Mammary epithelial cell (primary cell): ENCODE results near the gene JAK3.

Source experiments
- EZH2 ChIP-seq: IDR thresholded peaks from 2 replicates; pipeline ENCODE4 v1.6.1; 2012; ENCODE audit warnings: low read length, inconsistent platforms, borderline replicate concordance
- TF ChIP-seq, protein P1 (sequence below), 2 donors: IDR thresholded peaks in 1 of 2; conservative IDR thresholded peaks in 1 of 2; 2 replicates each; pipeline ENCODE4 v1.5.1; 2011 to 2012; ENCODE audit warnings: inconsistent platforms in 2 of 2, low read length in 2 of 2, mild to moderate bottlenecking in 2 of 2, control low read depth in 1 of 2, low read depth in 1 of 2; ENCODE audit not compliant: insufficient read depth in 1 of 2; ENCODE audit errors: extremely low read depth in 1 of 2

DNA sequence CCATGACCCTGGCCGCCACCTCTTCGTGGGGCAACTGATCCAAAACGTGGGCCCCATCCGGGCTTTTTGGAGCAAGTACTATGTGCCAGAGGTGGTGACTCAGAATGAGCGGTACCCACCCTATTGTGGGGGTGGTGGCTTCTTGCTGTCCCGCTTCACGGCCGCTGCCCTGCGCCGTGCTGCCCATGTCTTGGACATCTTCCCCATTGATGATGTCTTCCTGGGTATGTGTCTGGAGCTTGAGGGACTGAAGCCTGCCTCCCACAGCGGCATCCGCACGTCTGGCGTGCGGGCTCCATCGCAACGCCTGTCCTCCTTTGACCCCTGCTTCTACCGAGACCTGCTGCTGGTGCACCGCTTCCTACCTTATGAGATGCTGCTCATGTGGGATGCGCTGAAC, 36.1 kb downstream of the JAK3 start:
- TF ChIP-seq, protein P1, sequence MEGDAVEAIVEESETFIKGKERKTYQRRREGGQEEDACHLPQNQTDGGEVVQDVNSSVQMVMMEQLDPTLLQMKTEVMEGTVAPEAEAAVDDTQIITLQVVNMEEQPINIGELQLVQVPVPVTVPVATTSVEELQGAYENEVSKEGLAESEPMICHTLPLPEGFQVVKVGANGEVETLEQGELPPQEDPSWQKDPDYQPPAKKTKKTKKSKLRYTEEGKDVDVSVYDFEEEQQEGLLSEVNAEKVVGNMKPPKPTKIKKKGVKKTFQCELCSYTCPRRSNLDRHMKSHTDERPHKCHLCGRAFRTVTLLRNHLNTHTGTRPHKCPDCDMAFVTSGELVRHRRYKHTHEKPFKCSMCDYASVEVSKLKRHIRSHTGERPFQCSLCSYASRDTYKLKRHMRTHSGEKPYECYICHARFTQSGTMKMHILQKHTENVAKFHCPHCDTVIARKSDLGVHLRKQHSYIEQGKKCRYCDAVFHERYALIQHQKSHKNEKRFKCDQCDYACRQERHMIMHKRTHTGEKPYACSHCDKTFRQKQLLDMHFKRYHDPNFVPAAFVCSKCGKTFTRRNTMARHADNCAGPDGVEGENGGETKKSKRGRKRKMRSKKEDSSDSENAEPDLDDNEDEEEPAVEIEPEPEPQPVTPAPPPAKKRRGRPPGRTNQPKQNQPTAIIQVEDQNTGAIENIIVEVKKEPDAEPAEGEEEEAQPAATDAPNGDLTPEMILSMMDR (conservative IDR thresholded peaks at IDR 0.05 in 1 of 2, IDR thresholded peaks at IDR 0.05 in 1 of 2; ENCODE audit: extremely low read depth in 1 of 2, insufficient read depth in 1 of 2, low read depth in 1 of 2, low read length in 2 of 2) = no peak
- TF ChIP-seq EZH2 = no peak
